BJ (cell line): ENCODE data around the gene TM4SF1. TPM values are rescaled to one million over a fixed set of nuclear protein-coding genes. Genes with fewer than 3 reads are reported as not detected.

ENCODE experiments used
- CTCF ChIA-PET: fragments of 350-600 bp; formaldehyde crosslinking; extraction: SDS; loops from one replicate; lab custom pipeline; 2021; ENCODE audit warnings: antibody characterized with exemption, inconsistent platforms; lab: Yijun Ruan, JAX
- POLR2A ChIA-PET: fragments of 300-600 bp; sonication (Branson Sonifier 250); formaldehyde crosslinking; extraction: SDS; loops from one replicate; lab custom pipeline; 2021; ENCODE audit warnings: antibody characterized with exemption; lab: Charles Lee
- DNase-seq: peaks from one replicate; pipeline ENCODE4 v3.0.0-alpha.2; 2011; ENCODE audit warnings: low read depth
- H3K27me3 ChIP-seq: 2 replicates; pipeline ENCODE4 v1.6.0; 2011; ENCODE audit warnings: low read length; ENCODE audit not compliant: control insufficient read depth, insufficient read depth
- H3K36me3 ChIP-seq: 2 replicates; pipeline ENCODE4 v1.5.1; 2011; ENCODE audit warnings: low read length; ENCODE audit not compliant: control insufficient read depth, insufficient read depth
- H3K4me3 ChIP-seq: 2 replicates; pipeline ENCODE4 v1.5.1; 2011; ENCODE audit warnings: low read depth, mild to moderate bottlenecking, control low read depth, low read length
- CTCF ChIP-seq: IDR thresholded peaks from 2 replicates; pipeline ENCODE4 v1.5.1; 2011; ENCODE audit warnings: low read depth, mild to moderate bottlenecking, control low read depth, inconsistent platforms, low read length, moderate library complexity; ENCODE audit not compliant: insufficient read depth
- polyA plus RNA-seq: library from polyadenylated mRNA; depleted of rRNA; stranded (reverse); fragments of >200 nt; gene quantifications from 2 replicates; pipeline ENCODE4 v1.2.3, GENCODE V29; 2011

Gene TM4SF1
- polyA plus RNA-seq, 1 experiment = 48.0 TPM

- ChIA-PET POLR2A (no interaction called here), CTCF (no interaction called here)
- Histone ChIP-seq H3K36me3 (no peaks in the 10 kb centered on the region), H3K27me3 (no peaks in the 10 kb centered on the region), H3K4me3 (no peak overlapping the region)
- no peak for DNase-seq
- TF ChIP-seq CTCF = no peak
These were observed 9.2 kb downstream of the TM4SF1 start for GRCh38 chr3:149368201-149368673.

GRCh38 chr3:149366941-149367840, 10.3 kb downstream of the TM4SF1 start:
- no peaks in the 10 kb centered on the region for H3K36me3 ChIP-seq
- H3K27me3 ChIP-seq = no peaks in the 10 kb centered on the region
- no peak overlapping the region for H3K4me3 ChIP-seq
- no peak for DNase-seq
- TF ChIP-seq CTCF = no peak
- ChIA-PET POLR2A (interaction anchor here (0.6 kb wide), 1 partner anchor 12 kb away, joined by 4 read pairs; no protein-coding TSS in a partner anchor), CTCF (interaction anchor here (1.0 kb wide), 1 partner anchor 114 kb away, joined by 4 read pairs; no protein-coding TSS in a partner anchor)

DNA sequence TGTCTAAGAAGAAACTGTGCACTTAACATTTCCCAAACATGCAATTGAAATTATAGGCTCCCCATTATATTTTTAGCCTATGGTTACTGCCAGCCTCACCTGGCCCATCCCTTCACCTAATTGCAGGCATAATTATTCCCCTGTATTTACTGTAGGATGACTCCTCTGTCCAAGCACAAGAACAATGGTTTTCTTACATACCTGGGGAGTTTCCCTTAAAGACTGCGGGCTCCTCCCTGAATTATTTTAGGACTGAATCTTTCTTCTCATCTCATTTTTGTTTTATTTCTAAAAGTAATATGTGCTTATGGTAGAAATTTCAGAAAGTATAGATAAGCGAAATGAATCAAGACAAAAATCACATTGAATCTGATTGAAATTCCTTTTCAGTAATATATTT, 11.4 kb downstream of the TM4SF1 start:
- TF ChIP-seq CTCF = no peak
- H3K4me3 ChIP-seq = no peak overlapping the region
- no peak for DNase-seq
- no peaks in the 10 kb centered on the region for H3K36me3 ChIP-seq
- ChIA-PET POLR2A (no interaction called here), CTCF (interaction anchor here (1.6 to 1.9 kb wide), 2 partner anchors 13 to 246 kb away, joined by 5 to 10 read pairs; no protein-coding TSS in a partner anchor)
- no peaks in the 10 kb centered on the region for H3K27me3 ChIP-seq

GRCh38 chr3:149364624-149365023, 12.8 kb downstream of the TM4SF1 start:
- ChIA-PET CTCF (interaction anchor here (1.6 to 1.9 kb wide), 2 partner anchors 11 to 244 kb away, joined by 5 to 10 read pairs; no protein-coding TSS in a partner anchor), POLR2A (no interaction called here)
- H3K27me3 ChIP-seq = no peaks in the 10 kb centered on the region
- no peaks in the 10 kb centered on the region for H3K36me3 ChIP-seq
- no peak overlapping the region for H3K4me3 ChIP-seq
- no peak for TF ChIP-seq CTCF
- no peak for DNase-seq

DNA sequence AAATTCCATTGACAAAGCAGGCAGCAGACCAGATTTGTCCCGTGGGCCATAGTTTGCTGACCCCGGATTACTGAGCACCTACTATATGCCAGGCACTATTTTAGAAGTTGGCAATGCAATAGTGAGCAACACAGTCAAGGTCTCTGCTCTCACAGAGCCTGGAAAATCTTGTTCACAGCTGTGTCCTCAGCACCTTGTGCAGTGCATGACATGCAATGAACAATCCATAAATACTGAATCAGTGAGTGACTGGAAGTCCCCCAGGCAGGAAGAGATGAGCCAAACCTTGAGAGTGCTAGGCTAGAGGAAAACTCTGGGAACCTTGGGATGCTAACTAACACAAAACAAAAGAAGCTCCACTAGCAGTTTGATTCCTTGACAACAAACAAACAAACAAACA, 14.4 kb downstream of the TM4SF1 start:
- POLR2A ChIA-PET = no interaction called here
- no peak for DNase-seq
- Histone ChIP-seq H3K36me3 (no peaks in the 10 kb centered on the region), H3K27me3 (no peaks in the 10 kb centered on the region), H3K4me3 (no peak overlapping the region)
- no peak for TF ChIP-seq CTCF
- CTCF ChIA-PET = interaction anchor here (1.0 to 2.1 kb wide), 4 partner anchors 10 to 118 kb away, joined by 3 to 12 read pairs (median 4); no protein-coding TSS in a partner anchor
